SIG-M5 treated with dmso at 0.1 percent for 504 hours (cell line): ENCODE results near the gene VAMP8.
"Not testable (repeated sequence)": the region's sequence is repeated elsewhere in the genome, so short reads cannot be mapped to it uniquely, and the experiment has no call there.

ENCODE experiments used
- DNase-seq: peaks from one replicate; lab custom pipeline; 2025; ENCODE audit not compliant: unreplicated experiment; lab: John Stamatoyannopoulos, UW

VAMP8 gene

GRCh38 chr2:85597241-85597640 is 19.9 kb downstream of the VAMP8 start:
- DNase-seq = no peak

- DNase-seq = no peak
These were observed 21.4 kb downstream of the VAMP8 start for GRCh38 chr2:85598594-85599340.

- DNase-seq = no peak
These were observed 22.3 kb downstream of the VAMP8 start for GRCh38 chr2:85599468-85600234.

- no peak for DNase-seq
These were observed 22.8 kb downstream of the VAMP8 start for GRCh38 chr2:85600235-85600575.

GRCh38 chr2:85600951-85601770 is 23.8 kb downstream of the VAMP8 start:
- no peak for DNase-seq

GRCh38 chr2:85601771-85602475 is 24.5 kb downstream of the VAMP8 start:
- DNase-seq = no peak

GRCh38 chr2:85602476-85603234 is 25.3 kb downstream of the VAMP8 start, which contains the start of gene TMEM150A:
TSS of gene TMEM150A (minus strand) at chr2:85602698. CDS start at chr2:85601948, 750 bp downstream.
- peak; percentile 90 for DNase-seq

- DNase-seq = peak; percentile 57
These were observed 26.7 kb downstream of the VAMP8 start for GRCh38 chr2:85604133-85604444.

- no peak for DNase-seq
These were observed 27.4 kb downstream of the VAMP8 start for GRCh38 chr2:85604568-85605339.

- DNase-seq = no peak
These were observed 28.2 kb downstream of the VAMP8 start for GRCh38 chr2:85605406-85606115.

GRCh38 chr2:85606116-85606455 is 28.7 kb downstream of the VAMP8 start:
- DNase-seq = no peak

GRCh38 chr2:85607268-85608215 is 30.2 kb downstream of the VAMP8 start:
- no peak for DNase-seq

- no peak for DNase-seq
These were observed 33.9 kb downstream of the VAMP8 start for GRCh38 chr2:85611217-85611704.

- DNase-seq = peak; percentile 85
These were observed 34.6 kb downstream of the VAMP8 start, which contains the start of gene C2orf68 for GRCh38 chr2:85611705-85612587. TSS of gene C2orf68 (minus strand) at chr2:85612066. CDS start at chr2:85611984, 82 bp downstream.

GRCh38 chr2:85613717-85614515 is 36.5 kb downstream of the VAMP8 start:
- DNase-seq = no peak

- DNase-seq = not testable (repeated sequence)
These were observed 37.4 kb downstream of the VAMP8 start for GRCh38 chr2:85614757-85615156.
